ENCODE measurements around the gene NARF.
"Not testable (repeated sequence)": the region's sequence is repeated elsewhere in the genome, so short reads cannot be mapped to it uniquely, and the experiment has no call there.

The NARF gene

GRCh38 chr17:82446124-82446523, 12.4 kb upstream of the NARF start:
- no peak for DNase-seq (ENCODE audit: low read depth in 2 of 2)

- DNase-seq (ENCODE audit: low read depth in 2 of 2): no peak
Observed at GRCh38 chr17:82446649-82447048, 11.9 kb upstream of the NARF start.

- no peak for DNase-seq (ENCODE audit: low read depth in 2 of 2)
Observed at GRCh38 chr17:82447876-82448275, 10.7 kb upstream of the NARF start.

GRCh38 chr17:82449131-82449882, 9.2 kb upstream of the NARF start:
- peak; percentile 71 to 72 for DNase-seq (ENCODE audit: low read depth in 2 of 2)

GRCh38 chr17:82449883-82450356, 8.6 kb upstream of the NARF start:
- DNase-seq (ENCODE audit: low read depth in 2 of 2): no peak

- peak; percentile 88 to 93 for DNase-seq (ENCODE audit: low read depth in 2 of 2)
Observed at GRCh38 chr17:82450357-82451106, 8.0 kb upstream of the NARF start, which contains the start of gene CYBC1. Gene CYBC1, minus strand, starts transcription at chr17:82450752. Its CDS starts 1,498 bp downstream, at chr17:82449254.

GRCh38 chr17:82452162-82452561, 6.4 kb upstream of the NARF start:
- no peak for DNase-seq (ENCODE audit: low read depth in 2 of 2)

GRCh38 chr17:82453151-82453550, 5.4 kb upstream of the NARF start:
- DNase-seq (ENCODE audit: low read depth in 2 of 2): not testable (repeated sequence)

GRCh38 chr17:82453706-82454105, 4.8 kb upstream of the NARF start:
- not testable (repeated sequence) for DNase-seq (ENCODE audit: low read depth in 2 of 2)

GRCh38 chr17:82457073-82457928, 1.2 kb upstream of the NARF start:
- DNase-seq (ENCODE audit: low read depth in 2 of 2): no peak

- peak in 1 of 2 donors; percentile 90 for DNase-seq (ENCODE audit: low read depth in 2 of 2)
Observed at GRCh38 chr17:82457929-82458178, 687 bp upstream of the NARF start.

GRCh38 chr17:82458885-82459424, 414 bp downstream of the NARF start:
- no peak for DNase-seq (ENCODE audit: low read depth in 2 of 2)

- DNase-seq (ENCODE audit: low read depth in 2 of 2): not testable (repeated sequence)
Observed at GRCh38 chr17:82459936-82460335, 1.4 kb downstream of the NARF start.

GRCh38 chr17:82461827-82462524, 3.4 kb downstream of the NARF start:
- no peak for DNase-seq (ENCODE audit: low read depth in 2 of 2)

GRCh38 chr17:82463391-82463790, 4.8 kb downstream of the NARF start:
- DNase-seq (ENCODE audit: low read depth in 2 of 2): no peak

GRCh38 chr17:82463925-82464566, 5.5 kb downstream of the NARF start:
- DNase-seq (ENCODE audit: low read depth in 2 of 2): no peak

- no peak for DNase-seq (ENCODE audit: low read depth in 2 of 2)
Observed at GRCh38 chr17:82464567-82464929, 6.0 kb downstream of the NARF start.

- DNase-seq (ENCODE audit: low read depth in 2 of 2): no peak
Observed at GRCh38 chr17:82465023-82465603, 6.6 kb downstream of the NARF start.

GRCh38 chr17:82468692-82469091, 10.2 kb downstream of the NARF start:
- no peak for DNase-seq (ENCODE audit: low read depth in 2 of 2)

GRCh38 chr17:82470065-82470464, 11.5 kb downstream of the NARF start:
- DNase-seq (ENCODE audit: low read depth in 2 of 2): no peak
